Dermis lymphatic vessel endothelial cell (primary cell): Measurements from ENCODE around the gene CCDC63. TPM values are rescaled to one million over a fixed set of nuclear protein-coding genes. Genes with fewer than 3 reads are reported as not detected.

Experiments used
- total RNA-seq: library from RNA; depleted of rRNA; stranded (reverse); fragments of >200 nt; gene quantifications from 2 replicates; pipeline ENCODE4 v1.2.1, GENCODE V29; 2014

The CCDC63 gene
- not detected in 2 replicates for total RNA-seq

GRCh38 chr12:110846615-110847566, at the start of gene CCDC63:
CCDC63 (plus strand) TSS chr12:110846987; CDS start chr12:110852955, 5,968 bp downstream.

GRCh38 chr12:110920324-110920910, 73.6 kb downstream of the CCDC63 start, which contains the start of gene MYL2:
MYL2 (minus strand) TSS chr12:110920579; CDS start chr12:110920529, 50 bp downstream.

Other genes starting within 250 kb of the CCDC63 start
- 7.6 and 13.3 TPM in 2 replicates for gene TCTN1, start 232.9 kb upstream of the CCDC63 start, total RNA-seq
- gene HVCN1, start 157.9 kb upstream of the CCDC63 start, total RNA-seq: 4.9 and 5.6 TPM in 2 replicates
- gene PPP1CC, start 104.1 kb upstream of the CCDC63 start, total RNA-seq: 85.6 and 113 TPM in 2 replicates
- 0.33 and 0.86 TPM in 2 replicates for gene MYL2, start 73.6 kb downstream of the CCDC63 start, total RNA-seq
- not detected in 2 replicates for gene CUX2, start 187.2 kb downstream of the CCDC63 start, total RNA-seq